Small intestine (tissue), 16 donors: ENCODE results near the gene RBPJL. TPM values are rescaled to one million over a fixed set of nuclear protein-coding genes. Genes with fewer than 3 reads are reported as not detected.

ENCODE experiments used
- DNase-seq, 2 donors: peaks; one replicate each; pipeline versions ENCODE4 v3.0.0 to v3.0.0-alpha.2; 2013
- FAIRE-seq: peaks from 2 replicates; lab custom pipeline; 2012; peaks lifted over from hg19 to GRCh38; lab: Jason Lieb, UNC
- H3K27ac ChIP-seq, 3 donors: one replicate each; pipeline ENCODE4 v1.5.1; 2013; ENCODE audit warnings: low read length in 2 of 3, mild to moderate bottlenecking in 2 of 3, control low read depth in 1 of 3, inconsistent platforms in 1 of 3, low read depth in 1 of 3, moderate library complexity in 1 of 3
- H3K27me3 ChIP-seq, 3 donors: one replicate each; pipeline ENCODE4 v1.6.1; 2013; ENCODE audit warnings: low read length in 3 of 3, inconsistent platforms in 1 of 3; ENCODE audit not compliant: control insufficient read depth in 3 of 3, insufficient read depth in 3 of 3
- H3K36me3 ChIP-seq, 3 donors: one replicate each; pipeline ENCODE4 v1.6.1; 2013; ENCODE audit warnings: low read length in 3 of 3, inconsistent platforms in 1 of 3, low read depth in 1 of 3, mild to moderate bottlenecking in 1 of 3, moderate library complexity in 1 of 3; ENCODE audit not compliant: control insufficient read depth in 3 of 3, insufficient read depth in 2 of 3
- H3K4me1 ChIP-seq, 3 donors: one replicate each; pipeline ENCODE4 v1.6.1; 2013; ENCODE audit warnings: low read length in 2 of 3, inconsistent platforms in 1 of 3, low read depth in 1 of 3, mild to moderate bottlenecking in 1 of 3, moderate library complexity in 1 of 3; ENCODE audit not compliant: control insufficient read depth in 3 of 3, insufficient read depth in 2 of 3
- H3K4me3 ChIP-seq, 3 donors: one replicate each; pipeline ENCODE4 v1.5.1; 2013; ENCODE audit warnings: low read length in 3 of 3, control low read depth in 1 of 3, inconsistent platforms in 1 of 3, low read depth in 1 of 3, mild to moderate bottlenecking in 1 of 3, moderate library complexity in 1 of 3
- H3K9me3 ChIP-seq, 2 donors: one replicate each; pipeline ENCODE4 v1.6.1; 2013; ENCODE audit warnings: low read depth in 1 of 2, low read length in 1 of 2; ENCODE audit not compliant: control insufficient read depth in 2 of 2, insufficient read depth in 1 of 2
- WGBS, 3 donors: extraction: QIAGEN DNeasy Blood & Tissue Kit; methylation state at CpG; one replicate each; pipeline ENCODE4 v1.1.7; 2013; 5-methylcytosine and 5-hydroxymethylcytosine counted together
- long read RNA-seq, 10 donors: transcript quantifications; one replicate each; lab custom pipeline, GENCODE V29; 2026
- polyA plus RNA-seq, 4 donors: library from polyadenylated mRNA; stranded (reverse) in 3 of 4; unstranded in 1 of 4; fragments of 200-250 nt in 3 of 4; fragments of 120-200 nt in 1 of 4; gene quantifications; one replicate each; pipeline versions ENCODE4 v1.2.1 to v1.2.3, GENCODE V29; 2013
- donor health status: healthy with polysubstance abuse.
- donor health status: control.
- donor health status: control.
- donor health status: Bipolar disorder and iron deficiency.
- donor health status: healthy.

RBPJL gene, protein sequence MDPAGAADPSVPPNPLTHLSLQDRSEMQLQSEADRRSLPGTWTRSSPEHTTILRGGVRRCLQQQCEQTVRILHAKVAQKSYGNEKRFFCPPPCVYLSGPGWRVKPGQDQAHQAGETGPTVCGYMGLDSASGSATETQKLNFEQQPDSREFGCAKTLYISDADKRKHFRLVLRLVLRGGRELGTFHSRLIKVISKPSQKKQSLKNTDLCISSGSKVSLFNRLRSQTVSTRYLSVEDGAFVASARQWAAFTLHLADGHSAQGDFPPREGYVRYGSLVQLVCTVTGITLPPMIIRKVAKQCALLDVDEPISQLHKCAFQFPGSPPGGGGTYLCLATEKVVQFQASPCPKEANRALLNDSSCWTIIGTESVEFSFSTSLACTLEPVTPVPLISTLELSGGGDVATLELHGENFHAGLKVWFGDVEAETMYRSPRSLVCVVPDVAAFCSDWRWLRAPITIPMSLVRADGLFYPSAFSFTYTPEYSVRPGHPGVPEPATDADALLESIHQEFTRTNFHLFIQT
- polyA plus RNA-seq: 1 to 10 TPM in 1 of 4 donors, under 1 TPM in 1, not detected in 2; 0.04 to 1.4 TPM
- long read RNA-seq, donor 1: 0 reads
- long read RNA-seq, donor 2: 0 reads
- long read RNA-seq, donor 3: 0 reads
- long read RNA-seq, donor 4: 0 reads
- long read RNA-seq, donor 5: 0 reads
- long read RNA-seq, donor 6: 0 reads
- long read RNA-seq, donor 7: 0 reads
- long read RNA-seq, donor 8: 0 reads
- long read RNA-seq, donor 9: 0 reads
- long read RNA-seq, donor 10: 0 reads

DNA sequence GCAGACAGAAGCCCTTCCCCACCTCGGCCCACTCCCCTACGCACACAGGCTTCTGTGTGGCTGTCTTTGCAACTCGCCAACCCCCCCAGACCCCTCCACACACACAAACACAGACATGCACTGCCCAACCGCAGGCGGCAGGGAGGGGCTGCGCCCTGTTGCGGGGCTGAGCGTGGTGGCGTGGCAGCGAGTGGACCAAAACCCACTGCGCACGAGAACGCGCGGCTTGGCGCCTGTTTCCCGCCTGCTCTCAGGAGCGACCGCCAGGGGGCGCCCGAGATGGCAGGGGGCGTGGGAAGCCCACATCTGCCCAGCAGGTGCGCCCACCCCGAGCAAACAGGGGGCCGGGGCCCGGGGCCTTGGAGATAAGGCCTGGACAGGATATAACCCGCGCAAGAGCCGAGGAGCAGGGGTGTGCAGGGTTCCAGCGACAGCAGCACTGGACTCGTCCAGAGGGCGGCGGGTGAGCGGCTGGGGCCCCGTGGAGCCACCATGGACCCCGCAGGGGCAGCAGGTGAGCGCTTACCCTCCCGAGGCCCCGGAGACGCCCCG, at the start of gene RBPJL:
RBPJL (plus strand) TSS at position 410 of the 552 bp plus-strand sequence; CDS start at position 493, 83 bp downstream.
- Histone ChIP-seq H3K4me3 (no peak within 1 kb of the TSS), H3K36me3 (no peaks in the 10 kb centered on the region), H3K4me1 (no peaks in the 10 kb centered on the region), H3K27ac (no peak within 1 kb of the TSS), H3K9me3 (no peaks in the 10 kb centered on the region), H3K27me3 (peaks cover 0 to 54% (median 15%) of the 10 kb centered on the region in 3 donors)
- peak in 1 of 2 donors; percentile 33 for DNase-seq
- 15 to 22% (median 17%) methylated on average over 37 to 41 of the region's 41 CpGs for WGBS, 3 donors
- no peak for FAIRE-seq

DNA sequence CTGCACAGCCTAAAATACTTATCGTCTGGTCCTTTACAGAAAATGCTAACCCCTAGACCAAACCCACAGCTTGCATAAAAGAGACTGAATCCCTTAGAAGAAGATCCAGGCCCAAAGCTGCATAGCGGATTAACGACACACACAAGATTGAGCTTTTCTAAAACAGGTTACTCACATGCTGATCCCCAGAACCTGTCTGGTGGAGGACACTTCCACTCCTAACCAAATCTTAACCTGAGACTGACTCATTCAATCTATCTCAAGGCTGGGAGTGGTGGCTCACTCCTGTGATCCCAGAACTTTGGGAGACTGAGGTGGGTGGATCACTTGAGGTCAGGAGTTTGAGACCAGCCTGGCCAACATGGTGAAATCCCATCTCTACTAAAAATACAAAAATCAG, 49.5 kb upstream of the RBPJL start:
- H3K4me3 ChIP-seq: no peak overlapping the region
- WGBS, 3 donors: 68 to 84% (median 79%) methylated on average over 3 of the region's 3 CpGs
- H3K36me3 ChIP-seq: no peaks in the 10 kb centered on the region
- H3K9me3 ChIP-seq: no peaks in the 10 kb centered on the region
- FAIRE-seq: no peak
- H3K4me1 ChIP-seq: peaks cover 0 to 12% (median 0%) of the 10 kb centered on the region in 3 donors
- H3K27me3 ChIP-seq: peaks cover 0 to 17% (median 2%) of the 10 kb centered on the region in 3 donors
- H3K27ac ChIP-seq: no peak overlapping the region
- no peak for DNase-seq

DNA sequence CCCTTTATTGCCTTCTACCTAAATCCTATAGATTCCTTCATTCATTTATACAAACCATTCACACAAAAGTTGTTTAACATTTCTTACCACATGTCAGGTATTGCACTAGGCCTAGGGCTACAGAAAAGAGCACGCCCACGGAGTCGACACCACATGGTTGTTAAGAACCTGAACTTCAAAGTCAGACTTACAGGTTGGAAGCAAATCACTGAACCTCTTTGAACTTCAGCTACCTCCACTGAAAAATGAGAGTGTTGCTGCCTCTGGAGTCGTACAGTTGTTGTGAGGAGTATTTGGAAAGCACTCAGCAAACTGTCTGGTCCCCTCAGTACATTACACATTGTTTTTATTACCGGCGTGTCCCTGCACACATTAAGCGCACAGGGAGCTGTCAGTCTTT, 48.9 kb upstream of the RBPJL start:
- no peaks in the 10 kb centered on the region for H3K9me3 ChIP-seq
- DNase-seq: no peak
- 82 to 90% (median 85%) methylated on average over 7 of the region's 7 CpGs for WGBS, 3 donors
- H3K4me3 ChIP-seq: no peak overlapping the region
- no peaks in the 10 kb centered on the region for H3K36me3 ChIP-seq
- peaks cover 0 to 17% (median 2%) of the 10 kb centered on the region in 3 donors for H3K27me3 ChIP-seq
- H3K4me1 ChIP-seq: peaks cover 0 to 12% (median 0%) of the 10 kb centered on the region in 3 donors
- no peak for FAIRE-seq
- H3K27ac ChIP-seq: no peak overlapping the region

DNA sequence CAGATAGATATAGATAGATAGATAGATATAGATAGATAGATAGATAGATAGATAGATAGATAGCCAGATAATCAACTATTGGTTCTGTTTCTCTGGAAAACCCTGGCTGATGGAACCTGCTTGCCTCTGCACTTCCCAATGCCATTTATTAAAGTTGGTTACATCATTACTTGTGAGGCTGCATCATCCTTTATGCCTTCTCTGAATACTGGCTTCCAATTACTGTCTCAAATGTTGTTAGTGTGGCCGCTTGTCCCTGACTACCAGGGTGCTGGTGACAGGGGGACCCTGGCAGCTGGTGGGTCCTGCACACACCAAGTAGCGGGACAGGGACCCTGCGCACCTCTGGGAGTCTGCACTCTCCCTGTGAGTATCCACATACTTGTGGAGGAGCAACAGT, 48.4 kb upstream of the RBPJL start:
- Histone ChIP-seq H3K36me3 (no peaks in the 10 kb centered on the region), H3K9me3 (no peaks in the 10 kb centered on the region), H3K27me3 (peaks cover 0 to 13% (median 2%) of the 10 kb centered on the region in 3 donors), H3K4me1 (peaks cover 0 to 12% (median 0%) of the 10 kb centered on the region in 3 donors), H3K27ac (no peak overlapping the region), H3K4me3 (no peak overlapping the region)
- DNase-seq (no peak), FAIRE-seq (no peak)
- WGBS, 3 donors: 85 to 97% (median 92%) methylated on average over 3 of the region's 3 CpGs

DNA sequence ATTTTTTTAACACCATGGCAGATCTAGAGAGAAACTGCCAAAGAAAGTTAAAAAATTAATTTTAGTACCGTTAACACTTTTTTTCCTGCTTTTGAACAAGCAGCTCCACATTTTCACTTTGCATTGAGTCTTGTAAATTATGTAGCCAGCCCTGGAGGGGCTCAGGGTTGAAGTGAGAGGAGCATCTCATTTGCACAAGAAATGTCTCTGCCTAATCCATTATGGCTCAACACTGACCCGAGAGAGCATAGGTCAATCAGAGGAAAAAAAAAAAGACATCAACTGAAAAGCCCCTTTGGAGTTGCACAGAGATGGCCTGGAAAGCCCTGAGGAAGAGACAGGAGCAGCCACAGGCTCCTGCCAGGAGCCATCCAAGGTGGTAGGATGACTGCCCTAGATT, 48.0 kb upstream of the RBPJL start:
- FAIRE-seq (no peak), DNase-seq (no peak)
- no peaks in the 10 kb centered on the region for H3K9me3 ChIP-seq
- H3K27me3 ChIP-seq: peaks cover 0 to 13% (median 2%) of the 10 kb centered on the region in 3 donors
- peaks cover 0 to 12% (median 0%) of the 10 kb centered on the region in 3 donors for H3K4me1 ChIP-seq
- no peaks in the 10 kb centered on the region for H3K36me3 ChIP-seq
- WGBS, 3 donors: 39 to 58% (median 54%) methylated on average over 2 of the region's 2 CpGs
- no peak overlapping the region for H3K27ac ChIP-seq
- H3K4me3 ChIP-seq: no peak overlapping the region

DNA sequence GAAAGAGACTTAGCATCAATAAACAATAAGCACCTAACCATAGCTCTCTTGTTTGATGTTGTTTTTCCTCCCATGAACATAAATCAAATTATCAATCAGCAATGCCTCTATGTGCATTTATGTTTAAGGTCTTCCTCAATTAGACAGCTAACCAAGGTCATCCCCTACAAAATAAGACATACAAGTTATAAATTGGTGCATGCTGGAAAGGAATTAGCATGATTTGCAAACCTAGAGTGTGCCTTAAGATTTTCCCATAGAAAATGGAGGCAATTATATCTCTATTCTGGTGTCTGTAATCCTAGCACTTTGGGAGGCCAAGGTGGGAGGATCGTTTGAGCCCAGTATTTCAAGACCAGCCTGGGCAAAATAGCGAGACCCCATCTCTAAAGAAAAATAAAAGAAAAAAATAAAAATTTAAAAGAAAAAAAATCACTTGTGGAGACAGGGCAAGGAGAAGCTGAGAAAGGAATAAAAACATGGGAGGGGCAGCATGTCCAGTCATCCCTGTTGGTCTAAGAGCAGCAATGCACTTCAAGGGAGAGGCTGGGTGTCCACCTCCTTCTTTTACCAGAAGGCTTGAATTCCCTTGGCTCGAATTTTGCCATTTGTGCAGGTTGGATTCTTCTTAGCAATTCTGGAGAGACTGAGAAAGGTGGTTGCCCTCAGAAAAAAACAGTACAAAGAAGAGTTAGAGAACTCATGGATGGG, 42.9 kb upstream of the RBPJL start:
- H3K4me3 ChIP-seq: no peak overlapping the region
- H3K4me1 ChIP-seq: no peaks in the 10 kb centered on the region
- peaks cover 0 to 17% (median 9%) of the 10 kb centered on the region in 3 donors for H3K27me3 ChIP-seq
- no peak for FAIRE-seq
- no peaks in the 10 kb centered on the region for H3K9me3 ChIP-seq
- no peak for DNase-seq
- no peak overlapping the region for H3K27ac ChIP-seq
- WGBS, 3 donors: 74 to 81% (median 78%) methylated on average over 3 of the region's 3 CpGs
- H3K36me3 ChIP-seq: no peaks in the 10 kb centered on the region

DNA sequence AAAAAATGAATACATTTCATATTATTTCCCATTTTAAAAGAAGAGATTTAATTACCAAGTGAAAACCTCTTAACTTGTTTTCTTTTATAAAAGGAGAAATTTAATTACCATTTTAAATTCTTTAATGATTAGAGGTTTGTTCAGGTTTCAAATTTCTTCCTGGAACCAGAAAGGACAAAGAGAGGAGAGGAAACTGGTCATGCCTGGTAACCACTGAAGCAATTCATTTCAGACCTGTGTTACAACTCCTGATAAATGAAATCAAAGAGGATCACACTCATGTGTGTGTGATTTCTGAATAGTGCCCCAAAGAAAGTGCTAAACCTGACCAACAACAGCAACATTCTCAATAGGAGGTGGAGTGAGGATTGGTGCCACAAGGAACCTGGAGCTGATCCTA, 39.7 kb upstream of the RBPJL start:
- H3K27ac ChIP-seq: no peak overlapping the region
- H3K4me1 ChIP-seq: no peaks in the 10 kb centered on the region
- DNase-seq (no peak), FAIRE-seq (no peak)
- no peaks in the 10 kb centered on the region for H3K9me3 ChIP-seq
- H3K4me3 ChIP-seq: no peak overlapping the region
- no peaks in the 10 kb centered on the region for H3K36me3 ChIP-seq
- H3K27me3 ChIP-seq: peaks cover 0 to 12% (median 10%) of the 10 kb centered on the region in 3 donors

DNA sequence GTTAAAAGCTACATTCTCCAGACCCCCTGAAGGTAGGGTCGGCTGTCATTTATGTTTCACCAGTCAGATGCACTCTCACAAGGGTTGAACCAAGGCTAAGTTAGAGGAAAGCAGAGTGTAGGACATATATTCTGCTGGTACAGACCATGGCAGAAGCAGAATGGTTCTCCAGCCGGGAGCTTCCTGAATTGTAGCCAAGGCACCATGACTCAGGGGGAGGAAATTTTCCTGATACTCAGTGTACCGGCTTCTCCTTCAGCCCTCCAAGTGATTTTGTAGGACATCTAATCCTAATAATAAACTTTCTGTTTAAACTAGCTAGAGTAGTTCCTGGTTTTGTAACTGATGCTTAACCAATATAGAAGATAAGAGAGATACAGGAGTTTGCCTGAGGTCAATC, 38.1 kb upstream of the RBPJL start:
- H3K9me3 ChIP-seq: no peaks in the 10 kb centered on the region
- 53 to 63% (median 58%) methylated on average over 3 of the region's 3 CpGs for WGBS, 3 donors
- no peaks in the 10 kb centered on the region for H3K4me1 ChIP-seq
- H3K27me3 ChIP-seq: peaks cover 0 to 12% (median 8%) of the 10 kb centered on the region in 3 donors
- no peak overlapping the region for H3K27ac ChIP-seq
- H3K36me3 ChIP-seq: no peaks in the 10 kb centered on the region
- no peak overlapping the region for H3K4me3 ChIP-seq
- DNase-seq (no peak), FAIRE-seq (no peak)
